Measurements from ENCODE around the gene LPXN. TPM values are rescaled to one million over a fixed set of nuclear protein-coding genes. Genes with fewer than 3 reads are reported as not detected.

The LPXN gene
- total and polyA plus RNA-seq, 10 of the 15 experiments (the other 5 are each of a cell fraction or from before 2014, with no cell fraction given), result 131 to 349 (median 201) TPM

DNA sequence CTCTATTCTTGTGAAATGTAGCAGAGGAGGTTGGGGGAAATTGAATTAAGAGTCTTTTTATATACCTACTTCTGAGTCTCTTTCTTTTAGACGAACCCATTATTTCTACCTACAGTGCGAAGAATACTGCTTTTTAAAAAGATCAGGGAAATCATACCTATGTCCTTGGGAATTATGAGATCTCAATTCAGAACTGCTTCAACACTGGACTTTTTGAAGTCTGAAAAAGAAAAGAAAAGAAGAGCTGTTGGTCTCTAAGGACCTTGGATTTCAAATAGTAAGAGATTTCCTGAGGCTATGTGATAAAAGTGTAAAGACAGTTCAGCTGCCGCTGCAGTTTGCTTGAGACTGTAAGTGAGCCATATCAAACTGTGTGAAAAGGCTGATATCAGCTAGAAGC is 64.0 kb downstream of the LPXN start:
- in situ Hi-C loops (cut with MboI), result loop anchor here (25.0 kb wide), 2 partner anchors 699 to 1174 kb away; partner anchors contain the start of genes P2RX3 and SSRP1
- Histone ChIP-seq H3K4me1 (ENCODE audit: control insufficient read depth, insufficient read depth, low read length) (no peaks in the 10 kb centered on the region), H3K36me3 (ENCODE audit: control insufficient read depth in 2 of 2, insufficient read depth in 2 of 2, low read length in 1 of 2) (no peaks in the 10 kb centered on the region), H3K9ac (ENCODE audit: control insufficient read depth, insufficient read depth, low read length) (no peak overlapping the region), H3K9me3 (replicated peaks; ENCODE audit: control insufficient read depth, insufficient read depth, low read length) (no peaks in the 10 kb centered on the region; the same call in 2 of the 3 replicates), H3K4me2 (ENCODE audit: control insufficient read depth, insufficient read depth) (no peak overlapping the region), H3K27ac (ENCODE audit: control insufficient read depth, insufficient read depth) (no peak overlapping the region), H3K4me3 (no peak overlapping the region), H3K79me2 (ENCODE audit: control insufficient read depth, insufficient read depth, low read length) (no peaks in the 10 kb centered on the region), H3K27me3 (replicated peaks in 1 of 2; ENCODE audit: control insufficient read depth in 2 of 2, insufficient read depth in 2 of 2, low read length in 1 of 2) (no peaks in the 10 kb centered on the region), H2AFZ (ENCODE audit: control insufficient read depth, low read depth, low read length) (no peak overlapping the region), H4K20me1 (ENCODE audit: control insufficient read depth, insufficient read depth) (no peaks in the 10 kb centered on the region)
- TF ChIP-seq ASH2L (IDR thresholded peaks at IDR 0.05; ENCODE audit: borderline replicate concordance, low read depth) (no peak), TCF12 (IDR thresholded peaks at IDR 0.05; ENCODE audit: low read depth, low read length) (no peak), MTA2 (IDR thresholded peaks at IDR 0.05; ENCODE audit: low read depth) (no peak), HDAC2 (IDR thresholded peaks at IDR 0.05) (no peak), POLR2AphosphoS2 (IDR thresholded peaks at IDR 0.05; ENCODE audit: low read depth, low read length) (no peak), IKZF1 (conservative IDR thresholded peaks at IDR 0.05) (no peak), FOXM1 (IDR thresholded peaks at IDR 0.05; ENCODE audit: low read depth, low read length) (no peak)
- TF ChIP-seq, protein P1, sequence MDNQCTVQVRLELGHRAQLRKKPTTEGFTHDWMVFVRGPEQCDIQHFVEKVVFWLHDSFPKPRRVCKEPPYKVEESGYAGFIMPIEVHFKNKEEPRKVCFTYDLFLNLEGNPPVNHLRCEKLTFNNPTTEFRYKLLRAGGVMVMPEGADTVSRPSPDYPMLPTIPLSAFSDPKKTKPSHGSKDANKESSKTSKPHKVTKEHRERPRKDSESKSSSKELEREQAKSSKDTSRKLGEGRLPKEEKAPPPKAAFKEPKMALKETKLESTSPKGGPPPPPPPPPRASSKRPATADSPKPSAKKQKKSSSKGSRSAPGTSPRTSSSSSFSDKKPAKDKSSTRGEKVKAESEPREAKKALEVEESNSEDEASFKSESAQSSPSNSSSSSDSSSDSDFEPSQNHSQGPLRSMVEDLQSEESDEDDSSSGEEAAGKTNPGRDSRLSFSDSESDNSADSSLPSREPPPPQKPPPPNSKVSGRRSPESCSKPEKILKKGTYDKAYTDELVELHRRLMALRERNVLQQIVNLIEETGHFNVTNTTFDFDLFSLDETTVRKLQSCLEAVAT (IDR thresholded peaks at IDR 0.05), result no peak
- ATAC-seq (no peak), FAIRE-seq (no peak), DNase-seq (ENCODE audit: low read depth, low spot score) (no peak)
- ChIA-PET CTCF (interaction anchor here (0.8 to 11.7 kb wide), 13 partner anchors 8 to 985 kb away, joined by 3 to 88 read pairs (median 5); partner anchors contain the start of gene OR5B3), RAD21 (ENCODE audit: unreplicated experiment) (interaction anchor here (0.8 to 3.5 kb wide), 8 partner anchors 12 to 1018 kb away, joined by 3 to 27 read pairs (median 4); no protein-coding TSS in a partner anchor), POLR2A (no interaction called here), SMC1A (ENCODE audit: uncharacterized antibody, unreplicated experiment) (interaction anchor here (0.7 to 6.3 kb wide), 12 partner anchors 8 to 857 kb away, joined by 3 to 37 read pairs (median 8); no protein-coding TSS in a partner anchor)
- intact Hi-C loops (cut with micrococcal nuclease; ENCODE audit: unreplicated experiment), result loop anchor here (5.0 kb wide), 2 partner anchors 694 to 709 kb away; no protein-coding TSS in a partner anchor
- 93% methylated on average over 3 of the region's 3 CpGs for WGBS (ENCODE audit: insufficient coverage, insufficient replicate concordance, low lambda C conversion rate, missing lambda C conversion rate)
- BruUV-seq (replicated peaks), result no TSS peak

Measured in GM12878 (cell line).